Cortex of kidney (tissue), 1 donor: ENCODE data around the gene BMP8A.
"Not testable (repeated sequence)": the region's sequence is repeated elsewhere in the genome, so short reads cannot be mapped to it uniquely, and the experiment has no call there.

ENCODE experiments used
- DNase-seq: peaks from one replicate; lab custom pipeline; 2025; lab: John Stamatoyannopoulos, UW

BMP8A gene

DNA sequence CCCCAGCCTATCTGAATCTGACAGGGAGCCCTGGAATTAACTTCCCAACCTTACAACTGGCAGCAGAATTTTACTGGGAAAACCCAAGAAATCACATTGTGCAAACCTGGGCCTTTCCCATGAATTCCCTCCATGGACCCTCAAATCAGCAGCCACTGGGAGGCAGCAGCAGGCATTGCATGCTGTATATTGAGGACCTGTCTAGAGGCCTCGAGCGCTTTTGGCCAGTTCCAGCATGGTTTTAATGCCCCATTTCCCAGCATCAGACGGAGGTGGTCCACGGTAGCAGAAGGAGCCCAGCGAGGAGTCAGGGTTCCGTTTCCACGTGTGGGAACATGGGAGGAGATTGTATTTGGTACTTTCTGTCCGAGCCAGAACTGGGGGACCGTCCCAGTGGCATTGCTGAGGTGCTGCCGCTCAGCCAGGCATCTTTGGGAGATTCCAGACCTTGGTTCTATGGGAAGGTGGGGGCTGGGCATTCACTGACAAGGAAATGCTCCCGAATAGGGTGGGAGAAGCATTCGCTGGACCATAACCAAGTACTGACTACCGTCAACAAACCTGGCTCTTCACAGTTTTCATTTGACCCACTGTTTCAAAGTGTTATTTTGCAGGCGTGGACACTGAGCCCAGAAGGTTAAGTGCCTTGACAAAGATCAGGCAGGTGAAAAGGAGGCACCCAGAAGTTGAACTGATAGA is 15.9 kb downstream of the BMP8A start:
- DNase-seq: no peak

DNA sequence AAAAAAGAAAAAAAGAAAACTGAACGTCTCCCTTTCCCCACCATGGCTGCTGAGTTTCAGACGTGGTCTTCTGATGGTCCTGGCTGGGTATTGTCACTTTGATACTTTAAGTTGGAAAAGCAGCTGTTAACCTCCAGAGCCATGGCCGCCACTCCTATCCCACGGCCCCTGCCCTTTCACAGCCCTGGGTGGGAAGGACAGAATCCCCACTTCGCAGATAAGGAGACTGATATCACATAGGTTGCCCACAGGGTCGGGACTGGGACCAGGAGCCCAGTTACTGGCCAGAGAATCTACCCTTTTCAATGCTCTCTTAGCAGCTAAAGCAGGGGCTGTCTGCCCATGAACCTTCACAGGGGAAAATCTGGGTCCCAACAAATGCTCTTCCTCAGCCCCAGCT is 16.8 kb downstream of the BMP8A start:
- DNase-seq: no peak

DNA sequence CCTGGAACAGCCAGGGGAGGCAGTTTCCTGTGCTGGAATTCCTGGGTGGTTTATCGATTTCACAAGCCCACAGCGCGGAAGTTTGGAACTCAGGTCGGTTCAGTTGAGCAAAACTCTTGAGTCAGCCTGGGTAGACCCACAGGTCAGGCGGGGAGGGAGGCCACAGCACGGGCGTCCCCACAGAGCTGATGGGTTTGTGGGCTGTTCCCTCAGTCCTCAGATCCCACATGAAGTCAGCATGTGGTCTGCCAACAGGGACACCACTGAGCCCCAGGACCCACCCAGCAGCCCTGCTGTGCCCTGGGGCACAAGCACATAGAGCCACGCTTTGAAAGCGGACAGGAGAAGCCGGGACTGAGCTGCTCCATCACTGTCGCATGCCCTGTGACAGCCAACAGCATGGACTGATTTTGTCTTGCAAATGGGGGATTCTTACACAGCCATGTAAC is 17.4 kb downstream of the BMP8A start:
- no peak for DNase-seq

DNA sequence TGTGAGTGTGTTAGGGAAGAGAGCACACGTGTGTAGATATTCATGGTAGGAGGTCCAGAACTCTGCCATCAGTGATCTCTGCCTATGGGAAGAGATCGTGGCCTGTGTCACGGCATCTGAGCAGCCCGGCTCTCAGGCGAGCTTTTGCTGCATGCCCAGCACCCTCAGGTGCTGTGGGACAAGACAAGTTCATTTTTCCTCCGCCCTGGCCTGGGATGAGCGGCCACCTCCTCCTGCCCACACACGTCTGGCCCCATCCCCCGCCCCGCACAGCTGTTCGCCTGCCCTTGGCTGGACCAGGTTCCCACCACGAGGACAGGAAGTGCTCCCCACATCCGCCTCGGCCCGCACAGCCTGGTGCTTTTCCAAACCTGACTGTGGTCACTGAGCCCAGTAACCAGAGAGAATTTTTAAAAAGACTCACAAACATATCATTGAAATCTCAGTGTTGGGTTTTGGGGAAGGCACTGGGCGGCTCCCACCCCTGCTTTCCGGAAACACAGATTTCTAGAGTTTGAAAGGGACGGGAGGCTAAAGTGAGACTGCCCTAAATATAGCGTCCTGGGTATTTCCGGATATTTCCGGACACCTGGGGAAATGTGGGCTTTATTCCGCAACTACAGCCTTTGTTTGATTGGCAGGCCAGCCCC is 18.0 kb downstream of the BMP8A start:
- no peak for DNase-seq

DNA sequence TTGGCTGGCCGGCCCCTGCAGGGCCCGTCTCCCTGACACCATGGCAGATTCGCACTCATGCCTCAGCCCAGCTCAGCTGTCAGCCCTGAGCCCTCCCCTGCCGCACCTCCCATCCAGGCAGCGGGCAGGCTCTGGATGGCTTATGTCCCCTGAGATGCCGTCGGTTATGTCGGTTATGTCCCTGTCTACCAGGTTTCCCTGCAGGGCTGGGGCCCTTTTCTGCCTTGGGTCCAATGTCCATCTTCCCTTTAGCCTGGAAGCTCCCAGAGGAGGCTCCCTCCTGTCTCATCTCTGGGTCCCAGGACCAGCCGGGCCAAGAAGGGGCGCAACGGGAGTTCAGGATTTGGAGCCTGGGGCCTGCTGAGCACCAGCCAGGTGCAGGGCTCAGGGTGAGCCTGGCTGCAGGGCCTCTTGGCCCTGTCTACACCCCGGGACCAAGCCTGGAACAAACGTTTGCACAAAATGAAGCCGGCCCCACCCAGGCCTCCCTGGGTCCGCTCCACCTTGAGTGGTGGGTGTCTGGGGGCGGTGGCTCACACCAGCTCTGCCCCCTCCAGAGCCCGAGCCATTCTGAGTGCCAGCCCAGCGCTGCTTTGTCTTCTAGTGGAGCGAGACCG is 19.2 kb downstream of the BMP8A start:
- not testable (repeated sequence) for DNase-seq

DNA sequence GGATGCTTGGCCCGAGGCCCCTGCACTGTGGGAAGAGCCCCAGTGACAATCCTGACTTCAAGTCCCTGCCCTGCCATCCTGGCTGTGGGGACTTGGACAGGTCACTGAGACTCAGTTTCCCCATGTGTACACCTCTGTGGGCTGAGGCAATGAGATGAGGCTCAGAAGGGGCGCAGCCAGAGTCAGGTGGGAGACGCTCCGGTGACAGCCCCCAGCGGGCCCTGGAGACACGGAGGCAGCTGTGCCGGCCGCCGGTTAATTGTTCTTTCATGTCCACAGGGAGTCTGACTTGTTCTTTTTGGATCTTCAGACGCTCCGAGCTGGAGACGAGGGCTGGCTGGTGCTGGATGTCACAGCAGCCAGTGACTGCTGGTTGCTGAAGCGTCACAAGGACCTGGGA is 20.0 kb downstream of the BMP8A start:
- DNase-seq: not testable (repeated sequence)

DNA sequence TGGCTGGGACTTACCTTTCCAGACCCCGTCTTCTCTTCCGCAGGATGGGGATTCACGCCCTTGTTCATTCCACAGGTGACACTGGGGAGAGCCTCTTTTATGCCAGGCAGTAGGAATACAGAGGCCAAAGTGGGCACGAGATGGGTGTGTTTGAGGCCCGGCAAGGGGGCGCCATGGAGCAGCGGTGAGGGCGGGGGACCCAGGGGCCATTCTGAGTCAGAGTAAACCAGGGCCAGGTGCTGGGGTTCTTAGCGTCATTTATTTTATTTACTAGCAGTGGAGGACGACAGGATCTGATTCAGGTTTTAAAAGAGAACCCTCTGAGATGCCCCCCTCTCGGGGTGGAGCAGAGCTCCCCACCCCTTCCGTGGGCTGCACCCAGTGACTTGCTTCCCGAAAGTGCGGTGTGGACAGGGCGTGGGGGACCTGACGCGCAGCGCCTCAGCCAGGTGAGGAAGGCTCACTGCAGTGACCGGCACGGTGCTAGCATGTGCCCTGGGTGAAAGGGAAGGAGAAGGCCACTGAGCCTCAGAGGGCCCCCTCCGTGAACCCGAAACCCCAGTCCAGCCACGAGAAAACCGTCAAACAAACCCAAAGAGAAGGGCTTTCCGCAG is 20.9 kb downstream of the BMP8A start:
- not testable (repeated sequence) for DNase-seq

- not testable (repeated sequence) for DNase-seq
Observed at GRCh38 chr1:39514710-39515124, 23.3 kb downstream of the BMP8A start.

GRCh38 chr1:39515131-39516086 is 24.0 kb downstream of the BMP8A start:
- not testable (repeated sequence) for DNase-seq

GRCh38 chr1:39516841-39517240 is 25.4 kb downstream of the BMP8A start:
- DNase-seq: not testable (repeated sequence)

DNA sequence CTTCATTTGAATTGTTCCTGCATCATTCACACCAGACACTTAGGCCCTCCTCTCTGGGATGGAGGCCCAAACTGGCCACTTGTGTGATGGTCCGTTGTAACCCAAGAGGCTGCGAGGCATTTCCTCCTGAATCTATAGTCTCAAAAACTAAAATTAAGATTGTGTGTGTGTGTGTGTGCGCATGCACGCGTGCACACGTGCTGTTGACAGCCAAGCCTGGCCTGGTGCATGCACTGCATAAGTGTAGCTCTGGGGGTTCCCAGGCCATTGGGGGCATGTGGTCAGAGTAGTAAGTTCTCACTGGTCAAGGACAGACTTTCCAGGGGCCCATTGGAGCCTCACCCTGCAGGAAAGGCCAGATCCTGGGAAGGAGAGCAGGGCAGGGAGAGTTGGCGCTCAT is 26.5 kb downstream of the BMP8A start:
- not testable (repeated sequence) for DNase-seq

GRCh38 chr1:39519376-39519775 is 27.9 kb downstream of the BMP8A start:
- not testable (repeated sequence) for DNase-seq

- not testable (repeated sequence) for DNase-seq
Observed at GRCh38 chr1:39522221-39522620, 30.8 kb downstream of the BMP8A start.

DNA sequence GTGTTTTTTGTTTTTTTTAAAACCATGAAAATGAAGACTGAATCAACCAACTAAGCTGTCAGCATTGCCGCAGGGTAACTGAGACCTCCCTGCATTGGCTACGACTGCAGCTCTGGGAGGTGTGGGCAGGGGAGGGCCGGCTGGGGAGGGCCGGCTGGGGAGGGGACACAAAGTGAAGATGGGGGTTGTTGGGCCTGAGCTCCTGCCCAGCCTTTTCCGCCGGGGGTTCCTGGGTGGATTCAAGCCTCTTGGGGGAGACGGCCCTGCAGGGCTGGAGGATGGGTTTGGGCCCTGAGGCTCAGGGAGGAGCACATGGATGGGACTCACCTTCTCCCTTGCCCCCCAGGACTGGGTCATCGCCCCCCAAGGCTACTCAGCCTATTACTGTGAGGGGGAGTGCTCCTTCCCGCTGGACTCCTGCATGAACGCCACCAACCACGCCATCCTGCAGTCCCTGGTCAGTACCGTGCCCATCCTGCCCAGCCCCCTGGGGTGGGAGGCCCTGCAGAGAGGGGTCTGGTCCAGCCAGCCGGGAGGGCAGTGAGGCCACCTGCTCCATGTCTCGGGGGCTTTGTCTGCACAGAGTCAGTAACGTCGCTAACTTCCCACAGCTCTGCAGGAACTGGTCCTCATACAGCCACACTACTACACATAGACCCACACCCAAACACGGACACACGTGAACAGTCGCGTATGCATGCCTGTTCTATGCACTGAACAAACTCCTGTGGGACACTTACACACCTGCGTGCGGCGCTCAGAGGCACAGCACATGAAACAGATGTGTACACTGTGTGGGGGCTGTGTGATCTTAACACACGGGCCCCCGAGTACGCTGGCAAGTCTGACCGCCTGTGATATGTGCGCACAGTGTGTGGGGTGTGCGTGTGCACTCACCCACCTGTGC is 31.5 kb downstream of the BMP8A start:
- DNase-seq: no peak

DNA sequence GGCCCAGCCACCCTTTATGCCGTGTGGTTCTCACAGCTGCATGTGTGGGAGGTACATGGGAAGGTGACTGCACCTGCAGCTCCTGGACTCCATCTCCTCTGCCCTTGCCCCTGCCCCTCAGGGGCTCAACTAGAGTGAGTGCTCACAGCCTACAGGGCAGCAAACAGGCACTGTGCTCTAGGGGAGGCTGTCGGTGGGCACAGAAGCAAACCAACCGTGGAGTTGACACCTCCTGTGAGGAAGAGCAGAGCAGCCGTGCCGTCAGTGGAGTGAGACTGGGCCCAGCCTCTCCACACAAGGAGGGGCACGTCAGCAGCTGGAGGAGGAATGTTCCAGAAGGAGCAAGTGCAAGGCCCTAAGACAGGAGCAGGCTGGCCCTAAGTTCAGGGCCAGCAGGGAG is 32.7 kb downstream of the BMP8A start:
- DNase-seq: no peak

DNA sequence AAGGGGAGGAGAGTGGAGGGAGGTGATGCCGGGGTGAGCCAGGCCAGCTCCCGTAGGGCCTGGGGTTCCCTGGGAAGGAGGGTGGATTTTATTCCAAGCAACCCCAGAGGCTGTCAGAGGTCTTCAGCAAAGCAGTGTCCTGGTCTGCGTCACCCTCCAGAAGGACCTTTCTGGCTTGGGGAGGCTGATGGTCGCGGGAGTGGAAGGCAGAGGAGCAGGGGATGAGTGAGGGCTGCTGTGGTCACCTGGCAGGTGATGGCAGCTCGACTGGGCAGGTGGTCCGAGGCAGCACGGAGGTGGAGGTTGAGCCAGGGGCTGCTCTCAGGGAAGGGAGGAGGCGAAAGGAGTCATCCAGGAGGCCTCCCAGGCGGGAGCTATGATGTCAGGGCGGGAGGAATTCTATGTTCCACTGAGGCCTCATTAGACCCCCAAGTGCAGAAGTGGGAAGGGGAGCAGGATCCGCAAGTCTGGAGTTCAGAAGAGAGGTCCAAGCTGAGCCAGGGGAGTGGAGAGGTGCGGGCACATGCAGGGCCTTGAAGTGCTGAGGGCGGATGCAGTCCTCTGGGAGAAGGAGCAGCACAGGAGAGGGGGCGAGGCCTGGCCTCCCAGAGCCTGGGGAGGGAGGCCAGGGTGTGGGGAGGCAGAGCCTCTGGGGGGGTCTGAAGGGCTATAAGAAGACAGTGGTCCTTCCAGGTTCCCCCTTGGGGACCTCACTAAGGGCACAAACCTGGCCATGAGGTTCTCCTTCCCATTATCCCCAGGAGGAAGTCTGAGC is 33.3 kb downstream of the BMP8A start:
- no peak for DNase-seq

GRCh38 chr1:39525366-39526165 is 34.1 kb downstream of the BMP8A start:
- no peak for DNase-seq

DNA sequence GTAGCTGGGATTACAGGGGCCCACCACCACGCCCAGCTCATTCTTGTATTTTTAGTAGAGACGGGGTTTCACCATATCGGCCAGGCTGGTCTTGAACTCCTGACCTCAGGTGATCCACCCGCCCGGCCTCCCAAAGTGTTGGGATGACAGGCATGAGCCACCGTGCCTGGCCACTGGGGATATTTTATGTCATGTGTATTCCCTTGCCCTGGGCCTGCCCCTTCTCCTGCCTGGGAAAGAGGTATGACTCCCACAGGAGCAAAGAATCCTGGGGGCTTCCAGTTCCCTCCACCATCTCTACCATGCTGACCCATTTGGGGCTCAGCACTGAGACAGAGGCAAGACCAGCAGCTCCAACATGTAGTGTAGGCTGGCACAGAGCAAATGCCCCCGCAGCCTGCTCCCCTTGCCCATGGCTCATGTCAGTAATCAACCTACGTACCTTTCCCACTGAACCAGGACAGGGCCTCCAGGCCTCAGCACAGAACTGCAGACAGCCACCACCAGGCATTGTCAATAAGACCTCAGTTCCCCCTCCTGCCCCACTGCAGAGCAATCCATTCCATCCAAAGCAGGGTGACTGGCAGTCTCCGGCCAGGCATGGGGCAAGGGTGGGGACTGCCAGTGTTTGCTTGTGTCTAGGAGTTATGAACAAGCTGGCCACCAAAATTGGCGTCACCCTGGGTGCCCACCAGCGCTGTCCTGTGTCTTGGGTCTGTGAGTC is 35.2 kb downstream of the BMP8A start:
- no peak for DNase-seq
